Astrocyte (in vitro differentiated cells and primary cell): ENCODE results near the gene MNT. TPM values are rescaled to one million over a fixed set of nuclear protein-coding genes. Genes with fewer than 3 reads are reported as not detected.

ENCODE experiments used
- DNase-seq: peaks from one replicate; pipeline ENCODE4 v3.0.0-alpha.2; 2010; ENCODE audit warnings: low read depth
- FAIRE-seq: peaks from 2 replicates; lab custom pipeline; 2011; peaks lifted over from hg19 to GRCh38; lab: Jason Lieb, UNC
- H2AFZ ChIP-seq: 2 replicates; pipeline ENCODE4 v1.6.0; 2012; ENCODE audit warnings: low read depth, low read length, inconsistent platforms
- H3K27ac ChIP-seq: 2 replicates; pipeline ENCODE4 v1.5.1; 2011; ENCODE audit warnings: low read depth, low read length, inconsistent platforms
- H3K27me3 ChIP-seq: 2 replicates; pipeline ENCODE4 v1.6.0; 2011; ENCODE audit warnings: low read length, inconsistent platforms; ENCODE audit not compliant: insufficient read depth
- H3K36me3 ChIP-seq: 2 replicates; pipeline ENCODE4 v1.5.1; 2011; ENCODE audit warnings: low read length, inconsistent platforms; ENCODE audit not compliant: insufficient read depth
- H3K4me1 ChIP-seq: 2 replicates; pipeline ENCODE4 v1.5.1; 2011; ENCODE audit warnings: low read length, inconsistent platforms; ENCODE audit not compliant: insufficient read depth
- H3K4me2 ChIP-seq: 2 replicates; pipeline ENCODE4 v1.6.0; 2012; ENCODE audit warnings: low read length, inconsistent platforms
- H3K4me3 ChIP-seq: 2 replicates; pipeline ENCODE4 v1.5.1; 2011; ENCODE audit warnings: low read depth, mild to moderate bottlenecking, low read length, inconsistent platforms; ENCODE audit not compliant: insufficient read depth
- H3K79me2 ChIP-seq: 2 replicates; pipeline ENCODE4 v1.6.0; 2012; ENCODE audit warnings: mild to moderate bottlenecking, low read length, inconsistent platforms; ENCODE audit not compliant: insufficient read depth
- H3K9ac ChIP-seq: 2 replicates; pipeline ENCODE4 v1.6.0; 2012; ENCODE audit warnings: mild to moderate bottlenecking, low read length, inconsistent platforms
- H3K9me3 ChIP-seq: 2 replicates; pipeline ENCODE4 v1.5.1; 2012; ENCODE audit warnings: low read depth, mild to moderate bottlenecking, low read length, inconsistent platforms; ENCODE audit not compliant: insufficient read depth
- H4K20me1 ChIP-seq: 2 replicates; pipeline ENCODE4 v1.6.0; 2012; ENCODE audit warnings: low read length, inconsistent platforms; ENCODE audit not compliant: insufficient read depth
- H3K27ac Mint-ChIP-seq: one replicate; pipeline ENCODE4 v1.8.0; 2021; ENCODE audit warnings: mild to moderate bottlenecking, mixed read lengths; ENCODE audit not compliant: unreplicated experiment
- H3K27me3 Mint-ChIP-seq: one replicate; pipeline ENCODE4 v1.8.0; 2021; ENCODE audit warnings: low read depth, mixed read lengths; ENCODE audit not compliant: unreplicated experiment
- H3K36me3 Mint-ChIP-seq: one replicate; pipeline ENCODE4 v1.8.0; 2021; ENCODE audit warnings: low read depth, mixed read lengths; ENCODE audit not compliant: unreplicated experiment
- H3K4me1 Mint-ChIP-seq: one replicate; pipeline ENCODE4 v1.8.0; 2021; ENCODE audit warnings: low read depth, mixed read lengths; ENCODE audit not compliant: unreplicated experiment
- H3K4me3 Mint-ChIP-seq: one replicate; pipeline ENCODE4 v1.8.0; 2021; ENCODE audit warnings: mild to moderate bottlenecking, moderate library complexity, mixed read lengths; ENCODE audit not compliant: unreplicated experiment
- H3K9me3 Mint-ChIP-seq: one replicate; pipeline ENCODE4 v1.8.0; 2021; ENCODE audit warnings: mild to moderate bottlenecking, mixed read lengths; ENCODE audit not compliant: unreplicated experiment
- EZH2 ChIP-seq: IDR thresholded peaks from 2 replicates; pipeline ENCODE4 v1.6.1; 2012; ENCODE audit warnings: mild to moderate bottlenecking, low read length, inconsistent platforms; ENCODE audit not compliant: insufficient read depth
- total RNA-seq: library from RNA; stranded (reverse); gene quantifications from 2 replicates; pipeline ENCODE4 v1.2.1, GENCODE V29; 2021
- TF ChIP-seq, protein P1 (sequence below): IDR thresholded peaks from 2 replicates; pipeline ENCODE4 v1.5.1; 2011; ENCODE audit warnings: low read depth, mild to moderate bottlenecking, inconsistent platforms, low read length, moderate library complexity; ENCODE audit not compliant: insufficient read depth

MNT gene
- total RNA-seq, 1 donor from 2014 or later: 29.1 TPM

DNA sequence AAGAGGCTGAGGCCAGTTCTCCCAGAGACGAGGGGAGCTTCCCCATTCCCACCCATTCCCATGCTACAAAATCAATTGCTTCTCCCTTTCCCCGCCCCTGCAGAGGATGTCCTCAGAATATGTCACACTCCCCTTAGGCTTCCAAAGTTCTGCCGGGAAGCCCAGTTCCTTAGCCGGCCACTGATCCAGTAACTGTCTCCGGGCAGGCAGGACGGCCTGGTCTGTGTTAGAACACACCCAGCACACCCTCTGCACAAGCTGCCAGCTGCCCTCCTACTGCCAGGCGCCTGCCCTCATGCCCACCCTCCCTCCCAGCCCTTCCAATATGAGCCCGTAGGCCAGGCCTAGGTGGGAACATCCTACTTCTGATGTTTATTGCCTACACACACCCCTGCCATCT lies 32.5 kb downstream of the MNT start:
- H3K4me1 ChIP-seq: no peaks in the 10 kb centered on the region
- no peaks in the 10 kb centered on the region for H3K9me3 Mint-ChIP-seq
- H3K27me3 Mint-ChIP-seq: no peaks in the 10 kb centered on the region
- no peaks in the 10 kb centered on the region for H3K79me2 ChIP-seq
- FAIRE-seq (no peak), DNase-seq (no peak)
- no peaks in the 10 kb centered on the region for H3K36me3 ChIP-seq
- no peak overlapping the region for H3K27ac ChIP-seq
- peaks cover 15% of the 10 kb centered on the region for H3K36me3 Mint-ChIP-seq
- no peak overlapping the region for H2AFZ ChIP-seq
- no peak overlapping the region for H3K4me2 ChIP-seq
- no peak overlapping the region for H3K4me3 Mint-ChIP-seq
- H3K9me3 ChIP-seq: no peaks in the 10 kb centered on the region
- H3K27me3 ChIP-seq: no peaks in the 10 kb centered on the region
- H3K4me3 ChIP-seq: no peak overlapping the region
- H3K9ac ChIP-seq: no peak overlapping the region
- H4K20me1 ChIP-seq: peaks cover 30% of the 10 kb centered on the region
- H3K27ac Mint-ChIP-seq: no peak overlapping the region
- no peaks in the 10 kb centered on the region for H3K4me1 Mint-ChIP-seq
- no peak for TF ChIP-seq EZH2
- TF ChIP-seq, protein P1, sequence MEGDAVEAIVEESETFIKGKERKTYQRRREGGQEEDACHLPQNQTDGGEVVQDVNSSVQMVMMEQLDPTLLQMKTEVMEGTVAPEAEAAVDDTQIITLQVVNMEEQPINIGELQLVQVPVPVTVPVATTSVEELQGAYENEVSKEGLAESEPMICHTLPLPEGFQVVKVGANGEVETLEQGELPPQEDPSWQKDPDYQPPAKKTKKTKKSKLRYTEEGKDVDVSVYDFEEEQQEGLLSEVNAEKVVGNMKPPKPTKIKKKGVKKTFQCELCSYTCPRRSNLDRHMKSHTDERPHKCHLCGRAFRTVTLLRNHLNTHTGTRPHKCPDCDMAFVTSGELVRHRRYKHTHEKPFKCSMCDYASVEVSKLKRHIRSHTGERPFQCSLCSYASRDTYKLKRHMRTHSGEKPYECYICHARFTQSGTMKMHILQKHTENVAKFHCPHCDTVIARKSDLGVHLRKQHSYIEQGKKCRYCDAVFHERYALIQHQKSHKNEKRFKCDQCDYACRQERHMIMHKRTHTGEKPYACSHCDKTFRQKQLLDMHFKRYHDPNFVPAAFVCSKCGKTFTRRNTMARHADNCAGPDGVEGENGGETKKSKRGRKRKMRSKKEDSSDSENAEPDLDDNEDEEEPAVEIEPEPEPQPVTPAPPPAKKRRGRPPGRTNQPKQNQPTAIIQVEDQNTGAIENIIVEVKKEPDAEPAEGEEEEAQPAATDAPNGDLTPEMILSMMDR: no peak

DNA sequence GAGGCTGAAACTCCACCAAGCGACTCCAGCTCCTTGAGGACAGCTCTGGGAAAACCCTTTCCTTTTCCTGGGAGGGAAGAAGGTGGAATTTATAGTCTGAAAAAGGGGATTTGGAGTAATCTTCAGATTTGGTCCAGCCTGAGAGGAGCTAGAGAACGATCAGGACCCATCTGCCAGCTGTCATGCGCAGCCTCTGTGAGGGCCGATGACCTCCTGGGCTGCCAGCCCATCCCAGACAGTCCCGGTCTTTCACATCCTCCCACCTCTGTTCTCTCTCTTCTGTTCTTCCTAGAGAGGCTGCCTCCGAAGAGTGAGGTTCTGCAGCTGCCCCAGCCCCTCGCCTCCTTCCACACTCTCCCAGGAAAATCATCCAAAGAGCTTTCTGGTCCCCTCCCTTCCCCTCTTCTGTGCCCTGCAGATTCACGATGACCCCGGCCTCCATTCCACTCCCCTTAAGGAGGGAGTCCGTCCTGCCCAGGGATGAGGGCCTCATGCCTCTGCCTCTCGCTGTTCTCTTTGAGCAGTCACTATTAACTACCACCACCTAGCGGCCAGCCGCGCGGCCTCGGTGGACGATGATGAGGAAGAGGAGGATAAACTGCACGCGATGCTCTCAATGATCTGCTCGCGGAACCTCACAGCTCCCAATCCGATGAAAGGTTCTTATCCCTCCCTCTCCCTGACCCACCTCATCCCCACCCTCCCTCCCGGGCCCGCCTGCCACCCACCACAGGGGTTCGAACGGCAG lies 33.9 kb downstream of the MNT start:
- Histone ChIP-seq H3K36me3 (no peaks in the 10 kb centered on the region), H3K4me1 (no peaks in the 10 kb centered on the region), H3K27ac (no peak overlapping the region), H3K79me2 (no peaks in the 10 kb centered on the region), H3K4me2 (no peak overlapping the region), H3K27me3 (no peaks in the 10 kb centered on the region), H4K20me1 (peaks cover 32% of the 10 kb centered on the region), H3K4me3 (no peak overlapping the region), H3K9me3 (no peaks in the 10 kb centered on the region), H2AFZ (no peak overlapping the region), H3K9ac (no peak overlapping the region)
- no peak for DNase-seq
- FAIRE-seq: no peak
- no peak for TF ChIP-seq EZH2
- TF ChIP-seq, protein P1: peak; percentile 17
- Mint-ChIP-seq H3K4me3 (no peak overlapping the region), H3K4me1 (no peaks in the 10 kb centered on the region), H3K27me3 (no peaks in the 10 kb centered on the region), H3K9me3 (no peaks in the 10 kb centered on the region), H3K27ac (no peak overlapping the region), H3K36me3 (peaks cover 19% of the 10 kb centered on the region)

DNA sequence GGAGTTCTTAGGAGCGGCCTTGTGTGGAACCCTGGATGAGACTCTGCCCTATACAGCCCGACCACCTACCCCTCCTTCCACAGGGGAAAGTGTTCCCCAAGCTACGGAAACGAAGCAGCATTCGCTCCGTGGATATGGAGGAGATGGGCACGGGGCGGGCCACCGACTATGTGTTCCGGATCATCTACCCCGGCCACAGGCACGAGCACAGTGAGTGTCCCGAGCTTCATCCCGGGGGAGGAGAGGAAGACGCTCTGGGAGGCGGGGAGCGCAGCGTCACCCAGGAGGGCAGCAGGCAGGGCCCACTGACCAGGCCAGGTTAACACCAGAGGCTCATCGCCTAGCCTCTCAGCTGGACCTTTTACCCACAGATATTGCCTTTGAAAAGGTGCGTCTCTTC lies 35.7 kb downstream of the MNT start:
- no peaks in the 10 kb centered on the region for H3K27me3 ChIP-seq

More for the DNA sequence above, 35.7 kb downstream of the MNT start:
- H3K9me3 Mint-ChIP-seq: no peaks in the 10 kb centered on the region
- no peak overlapping the region for H2AFZ ChIP-seq
- DNase-seq (no peak), FAIRE-seq (no peak)
- H3K4me2 ChIP-seq: no peak overlapping the region
- H3K4me3 ChIP-seq: no peak overlapping the region
- no peaks in the 10 kb centered on the region for H3K4me1 Mint-ChIP-seq
- H3K79me2 ChIP-seq: no peaks in the 10 kb centered on the region
- H3K36me3 Mint-ChIP-seq: peaks cover 20% of the 10 kb centered on the region
- peaks cover under 1% of the 10 kb centered on the region for H3K4me1 ChIP-seq
- TF ChIP-seq, protein P1: no peak
- no peak for TF ChIP-seq EZH2
- H3K9me3 ChIP-seq: no peaks in the 10 kb centered on the region
- H4K20me1 ChIP-seq: peaks cover 49% of the 10 kb centered on the region
- no peaks in the 10 kb centered on the region for H3K27me3 Mint-ChIP-seq
- no peaks in the 10 kb centered on the region for H3K36me3 ChIP-seq
- H3K4me3 Mint-ChIP-seq: no peak overlapping the region
- H3K27ac ChIP-seq: no peak overlapping the region
- no peak overlapping the region for H3K9ac ChIP-seq
- no peak overlapping the region for H3K27ac Mint-ChIP-seq
